Measurements from ENCODE around the gene DHRS2. TPM values are rescaled to one million over a fixed set of nuclear protein-coding genes. Genes with fewer than 3 reads are reported as not detected.
"Not testable (repeated sequence)": the region's sequence is repeated elsewhere in the genome, so short reads cannot be mapped to it uniquely, and the experiment has no call there.

The DHRS2 gene
- total RNA-seq, 4 donors from 2014 or later: 0.21 to 2.6 (median 1.3) TPM

DNA sequence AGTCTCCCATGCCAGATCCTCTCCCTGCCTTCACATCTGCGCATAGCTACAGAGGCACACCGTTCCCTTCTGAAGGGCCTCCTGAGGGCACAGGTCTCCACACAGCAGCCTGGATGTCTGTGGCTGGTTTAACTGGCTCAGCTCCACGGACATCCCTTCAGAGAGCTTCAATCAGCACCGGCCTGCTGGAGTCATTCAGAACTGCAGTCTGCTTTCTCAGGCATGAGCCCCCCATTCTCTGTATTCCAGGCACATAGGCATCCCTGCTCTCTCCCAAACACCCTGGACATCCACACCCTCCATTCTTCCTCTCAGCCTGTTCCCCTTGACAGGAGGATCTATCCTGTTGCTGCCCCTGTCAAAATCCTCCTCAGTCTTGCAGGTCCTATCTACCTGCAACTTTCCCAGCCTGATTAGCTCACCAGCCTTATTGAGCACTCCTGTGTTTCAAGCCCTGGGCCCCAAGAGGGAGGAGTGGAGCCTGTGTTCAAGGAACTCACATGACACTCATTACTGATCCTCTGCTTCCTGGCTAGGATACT lies 2.9 kb upstream of the DHRS2 start:
- H3K27me3 ChIP-seq: no peaks in the 10 kb centered on the region
- TF ChIP-seq EP300 (IDR thresholded peaks at IDR 0.05) (no peak), POLR2AphosphoS5 (IDR thresholded peaks at IDR 0.05) (no peak), POLR2A (IDR thresholded peaks at IDR 0.05) (no peak), CTCF (IDR thresholded peaks at IDR 0.05) (no peak)
- H3K27ac ChIP-seq: no peak overlapping the region
- 70% methylated on average over 4 of the region's 4 CpGs for WGBS
- no peak for DNase-seq (ENCODE audit: low spot score in 2 of 2)
- no peaks in the 10 kb centered on the region for H3K36me3 ChIP-seq
- H3K4me1 ChIP-seq: peaks cover 10% of the 10 kb centered on the region
- no peaks in the 10 kb centered on the region for H3K9me3 ChIP-seq
- no peak overlapping the region for H3K4me3 ChIP-seq

DNA sequence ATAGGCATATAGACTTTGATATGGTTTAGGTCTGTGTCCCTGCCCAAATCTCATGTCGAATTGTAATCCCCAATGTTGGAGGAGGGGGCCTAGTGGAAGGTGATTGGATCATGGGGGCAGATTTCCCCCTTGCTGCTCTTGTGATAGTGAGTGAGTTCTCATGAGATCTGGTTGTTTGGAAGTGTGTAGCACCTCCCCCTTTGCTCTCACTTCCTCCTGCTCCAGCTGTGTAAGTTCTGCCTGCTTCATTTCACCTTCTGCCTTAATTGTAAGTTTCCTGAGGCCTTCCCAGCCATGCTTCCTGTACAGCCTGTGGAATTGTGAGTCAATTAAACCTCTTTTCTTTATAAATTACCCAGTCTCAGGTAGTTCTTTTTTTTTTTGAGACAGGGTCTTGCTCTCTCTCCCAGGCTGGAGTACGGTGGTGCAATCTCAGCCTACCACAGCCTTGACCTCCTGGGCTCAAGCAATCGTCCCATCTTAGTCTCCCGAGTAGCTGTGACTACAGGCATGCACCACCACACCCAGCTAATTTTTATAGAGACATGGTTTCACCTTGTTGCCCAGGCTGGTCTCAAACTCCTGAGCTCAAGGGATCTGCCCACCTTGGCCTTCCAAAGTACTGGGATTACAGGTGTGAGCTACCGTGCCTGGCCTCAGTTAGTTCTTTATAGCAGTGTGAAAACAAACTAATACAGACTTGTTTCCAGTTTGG lies 1.3 kb upstream of the DHRS2 start:
- not testable (repeated sequence) for H3K4me3 ChIP-seq; H3K36me3 ChIP-seq; DNase-seq (ENCODE audit: low spot score in 2 of 2); H3K27ac ChIP-seq; H3K9me3 ChIP-seq; H3K27me3 ChIP-seq
- H3K4me1 ChIP-seq: peaks cover 10% of the 10 kb centered on the region
- WGBS: 91% methylated on average over 5 of the region's 5 CpGs

- not testable (repeated sequence) for H3K4me1 ChIP-seq; H3K9me3 ChIP-seq; H3K27me3 ChIP-seq; H3K36me3 ChIP-seq; H3K27ac ChIP-seq; DNase-seq (ENCODE audit: low spot score in 2 of 2); H3K4me3 ChIP-seq
- 91% methylated on average over 4 of the region's 4 CpGs for WGBS
Observed at GRCh38 chr14:23637312-23637654, 1.1 kb downstream of the DHRS2 start.

GRCh38 chr14:23637655-23638413 lies 1.7 kb downstream of the DHRS2 start:
- not testable (repeated sequence) for H3K27me3 ChIP-seq; H3K9me3 ChIP-seq; H3K4me1 ChIP-seq; H3K27ac ChIP-seq; H3K36me3 ChIP-seq; DNase-seq (ENCODE audit: low spot score in 2 of 2); H3K4me3 ChIP-seq
- WGBS: 89% methylated on average over 17 of the region's 17 CpGs

- 74% methylated on average over 8 of the region's 8 CpGs for WGBS
- no peak overlapping the region for H3K27ac ChIP-seq
- DNase-seq (ENCODE audit: low spot score in 2 of 2): no peak
Observed at GRCh38 chr14:23638414-23639047, 2.4 kb downstream of the DHRS2 start.

DNA sequence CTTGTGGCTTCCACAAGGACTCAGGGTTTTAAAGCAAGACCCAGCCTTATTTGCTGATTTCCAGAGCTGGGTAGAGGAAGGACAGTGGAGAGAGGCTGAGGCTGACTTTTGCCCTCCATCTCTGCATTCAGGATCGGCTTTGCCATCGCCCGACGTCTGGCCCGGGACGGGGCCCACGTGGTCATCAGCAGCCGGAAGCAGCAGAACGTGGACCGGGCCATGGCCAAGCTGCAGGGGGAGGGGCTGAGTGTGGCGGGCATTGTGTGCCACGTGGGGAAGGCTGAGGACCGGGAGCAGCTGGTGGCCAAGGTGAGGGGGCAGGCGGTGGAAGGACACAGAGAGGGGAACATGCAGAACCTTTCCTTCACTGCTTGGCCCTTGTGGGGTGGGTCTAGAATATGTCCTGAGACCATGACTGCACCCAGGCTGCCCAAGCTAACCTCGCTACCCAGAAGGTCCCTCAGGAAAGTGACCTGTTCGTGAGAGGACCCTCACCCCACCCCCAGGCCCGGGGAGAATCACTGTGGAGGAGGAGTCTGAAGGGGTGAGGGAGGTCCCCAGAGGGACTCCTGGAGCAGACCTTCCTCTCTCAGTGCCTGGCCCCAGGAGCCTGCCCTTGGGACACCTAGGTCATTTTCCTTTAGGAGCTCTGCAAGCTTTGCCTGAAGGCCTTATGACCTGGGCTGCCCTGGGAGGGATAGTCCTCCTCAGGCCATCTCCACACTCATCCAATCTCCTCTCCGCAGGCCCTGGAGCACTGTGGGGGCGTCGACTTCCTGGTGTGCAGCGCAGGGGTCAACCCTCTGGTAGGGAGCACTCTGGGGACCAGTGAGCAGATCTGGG lies 3.1 kb downstream of the DHRS2 start:
- DNase-seq (ENCODE audit: low spot score in 2 of 2): no peak
- TF ChIP-seq EP300 (IDR thresholded peaks at IDR 0.05) (no peak), POLR2AphosphoS5 (IDR thresholded peaks at IDR 0.05) (no peak), CTCF (IDR thresholded peaks at IDR 0.05) (no peak), POLR2A (IDR thresholded peaks at IDR 0.05) (no peak)
- WGBS: 90% methylated on average over 15 of the region's 21 CpGs
- Histone ChIP-seq H3K27me3 (no peaks in the 10 kb centered on the region), H3K36me3 (no peaks in the 10 kb centered on the region), H3K9me3 (no peaks in the 10 kb centered on the region), H3K4me1 (peaks cover 4% of the 10 kb centered on the region), H3K4me3 (no peak overlapping the region), H3K27ac (no peak overlapping the region)

More at GRCh38 chr14:23638414-23639047, 2.4 kb downstream of the DHRS2 start:
- Histone ChIP-seq H3K4me3 (no peak overlapping the region), H3K9me3 (no peaks in the 10 kb centered on the region), H3K36me3 (no peaks in the 10 kb centered on the region), H3K4me1 (peaks cover 4% of the 10 kb centered on the region), H3K27me3 (no peaks in the 10 kb centered on the region)
- TF ChIP-seq POLR2AphosphoS5 (IDR thresholded peaks at IDR 0.05): no peak
- no peak for TF ChIP-seq EP300 (IDR thresholded peaks at IDR 0.05)
- TF ChIP-seq POLR2A (IDR thresholded peaks at IDR 0.05): no peak
